COR-L47 (cell line): ENCODE measurements around the gene HMGXB4.

Experiments
- DNase-seq: peaks from one replicate; lab custom pipeline; 2025; lab: John Stamatoyannopoulos, UW

The HMGXB4 gene

DNA sequence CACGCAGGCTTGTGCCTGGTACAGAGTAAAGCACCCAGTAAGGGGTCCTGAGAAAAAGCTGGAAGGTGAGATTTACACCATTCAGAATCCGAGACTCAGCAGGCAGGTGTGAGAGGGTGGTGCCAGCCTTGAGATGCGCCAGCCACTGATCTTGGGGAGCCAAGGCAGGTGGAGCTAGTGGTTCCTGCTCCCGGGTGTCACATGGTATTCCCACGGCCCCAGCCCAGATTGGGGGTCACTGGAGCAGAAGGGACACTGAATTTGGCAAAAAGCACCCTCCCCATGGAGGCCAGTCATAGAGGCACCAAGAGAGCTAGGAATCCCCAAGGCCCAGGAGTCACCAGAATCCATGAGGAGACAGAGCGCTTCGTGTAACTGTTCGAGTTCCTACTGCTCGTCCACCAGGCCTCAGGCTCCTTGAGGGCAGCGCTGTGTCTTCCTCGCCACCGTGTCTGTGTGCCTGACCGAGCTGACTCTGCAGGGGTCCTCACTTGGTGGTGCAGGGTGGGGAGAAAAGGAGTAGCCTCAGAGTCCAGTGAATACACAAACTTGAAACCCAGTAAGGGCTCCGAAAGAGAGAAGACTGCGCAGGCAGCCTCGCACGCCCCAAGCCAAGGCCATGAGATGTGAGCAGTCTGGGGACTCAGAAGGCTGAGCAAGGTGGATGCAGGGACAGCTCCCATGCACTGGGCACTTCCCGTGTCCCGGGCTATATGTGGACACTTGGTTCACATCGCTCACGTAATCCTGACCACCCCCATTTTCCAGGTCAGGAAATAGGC, 70.6 kb downstream of the HMGXB4 start:
- DNase-seq, result no peak

DNA sequence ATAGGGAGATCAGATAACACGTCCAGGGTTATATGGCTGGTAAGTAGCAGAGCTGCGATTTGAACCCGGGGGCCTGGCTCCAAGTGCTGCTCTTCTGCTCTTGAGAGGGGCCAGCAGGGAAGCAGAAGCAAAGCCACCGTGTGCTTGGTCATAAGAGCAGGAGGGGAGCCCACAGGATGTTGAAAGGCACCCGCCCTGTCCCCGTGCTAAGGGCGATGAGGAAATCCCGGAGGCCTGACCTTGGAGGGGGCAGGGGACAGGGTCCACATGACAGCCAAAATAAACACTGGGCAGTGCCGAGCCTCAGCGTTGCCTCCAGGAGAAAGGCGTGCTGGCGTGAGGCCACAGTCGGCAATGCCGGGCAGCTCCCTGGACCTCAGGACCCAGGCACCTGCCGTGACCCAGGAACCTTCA, 71.2 kb downstream of the HMGXB4 start:
- no peak for DNase-seq

DNA sequence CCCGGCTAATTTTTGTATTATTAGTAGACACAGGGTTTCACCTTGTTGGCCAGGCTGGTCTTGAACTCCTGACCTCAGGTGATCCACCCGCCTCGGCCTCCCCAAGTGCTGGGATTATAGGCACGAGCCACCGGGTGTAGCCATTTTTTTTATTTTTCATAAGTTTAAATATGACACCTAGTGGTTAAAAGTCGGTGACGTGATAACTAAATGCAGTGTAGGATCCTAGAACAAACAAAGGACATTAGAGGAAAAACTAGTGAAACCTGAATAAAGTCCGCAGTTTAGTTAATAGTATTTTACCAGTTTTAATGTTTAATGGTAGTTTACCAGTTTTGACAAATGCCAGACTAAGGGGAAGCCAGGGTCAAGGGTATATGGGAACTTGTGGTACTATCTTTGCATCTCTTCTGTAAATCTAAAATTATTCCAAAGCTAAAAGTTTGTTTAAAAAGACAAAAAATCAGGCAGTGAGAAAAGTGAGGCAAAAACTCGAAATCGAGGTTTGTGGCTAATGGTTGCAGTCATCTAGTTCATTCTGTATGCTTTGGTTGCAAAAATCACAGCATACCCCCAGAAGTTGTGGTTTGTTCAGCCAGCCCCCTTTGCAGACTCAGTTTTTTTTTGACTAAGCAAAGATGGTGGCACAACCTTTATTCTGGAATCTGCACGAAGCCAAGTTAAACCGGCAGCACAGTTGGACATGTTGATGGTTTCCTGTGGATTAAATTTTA, 72.0 kb downstream of the HMGXB4 start:
- no peak for DNase-seq

DNA sequence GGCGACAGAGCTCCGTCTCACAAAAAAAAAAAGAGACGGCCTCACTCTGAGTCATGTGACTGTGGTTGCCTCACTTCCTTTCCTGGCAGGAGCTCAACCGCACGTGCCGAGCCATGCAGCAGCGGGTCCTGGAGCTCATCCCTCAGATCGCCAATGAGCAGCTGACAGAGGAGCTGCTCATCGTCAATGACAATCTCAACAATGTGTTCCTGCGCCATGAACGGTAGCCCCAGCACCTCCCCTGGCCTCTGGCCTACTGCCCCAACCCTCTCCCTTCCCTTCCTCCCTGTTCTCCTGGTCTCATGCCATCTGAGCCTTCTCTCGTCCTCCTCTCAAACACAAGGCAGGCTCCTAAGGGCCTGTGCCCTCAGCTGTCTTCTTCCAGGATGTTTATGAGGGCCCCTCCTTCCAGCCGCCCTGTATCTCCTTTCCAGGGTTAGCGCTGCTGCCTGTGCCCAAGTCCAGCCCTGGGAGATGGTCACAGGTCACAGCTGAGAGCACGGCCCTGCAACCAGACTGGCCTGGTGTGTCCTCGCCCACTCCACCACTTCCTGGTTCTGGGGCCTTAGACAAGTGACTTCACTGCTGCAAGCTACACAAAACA, 73.1 kb downstream of the HMGXB4 start:
- no peak for DNase-seq

DNA sequence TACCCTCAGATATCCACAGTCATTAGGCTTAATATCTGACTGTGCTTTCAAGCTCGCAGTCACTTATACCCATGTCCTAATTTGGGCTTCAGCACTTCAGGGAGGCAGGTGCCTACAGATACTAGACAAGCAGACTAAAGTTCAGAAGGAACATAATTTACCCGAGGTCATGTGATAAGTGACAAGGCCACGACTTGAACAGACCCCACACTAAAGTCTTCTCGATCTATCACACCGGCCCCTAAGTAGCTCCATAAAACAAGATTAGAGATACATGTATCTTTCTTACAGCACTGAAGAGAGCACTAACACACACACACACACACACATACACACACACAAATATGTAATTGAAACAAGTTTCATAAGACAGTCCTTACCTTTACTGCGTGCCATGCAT, 75.0 kb downstream of the HMGXB4 start:
- DNase-seq, result no peak

DNA sequence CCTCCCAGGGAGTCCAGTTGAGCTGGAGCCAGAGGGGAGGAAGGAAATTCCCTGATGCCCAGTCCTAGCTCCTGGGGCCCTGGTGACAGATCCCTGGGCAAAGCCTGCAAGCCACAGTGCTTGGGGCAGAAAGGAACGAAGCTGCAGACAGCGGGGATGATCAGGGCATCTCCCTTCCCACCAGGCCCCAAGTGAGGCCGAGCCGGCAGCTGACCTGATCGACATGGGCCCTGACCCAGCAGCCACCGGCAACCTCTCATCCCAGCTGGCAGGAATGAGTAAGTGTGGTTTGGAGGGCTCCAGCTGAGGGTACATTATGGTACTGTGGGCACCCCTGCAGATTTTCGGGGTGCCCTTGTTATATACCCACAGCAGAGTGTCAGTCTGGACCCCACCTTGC, 75.9 kb downstream of the HMGXB4 start:
- no peak for DNase-seq

DNA sequence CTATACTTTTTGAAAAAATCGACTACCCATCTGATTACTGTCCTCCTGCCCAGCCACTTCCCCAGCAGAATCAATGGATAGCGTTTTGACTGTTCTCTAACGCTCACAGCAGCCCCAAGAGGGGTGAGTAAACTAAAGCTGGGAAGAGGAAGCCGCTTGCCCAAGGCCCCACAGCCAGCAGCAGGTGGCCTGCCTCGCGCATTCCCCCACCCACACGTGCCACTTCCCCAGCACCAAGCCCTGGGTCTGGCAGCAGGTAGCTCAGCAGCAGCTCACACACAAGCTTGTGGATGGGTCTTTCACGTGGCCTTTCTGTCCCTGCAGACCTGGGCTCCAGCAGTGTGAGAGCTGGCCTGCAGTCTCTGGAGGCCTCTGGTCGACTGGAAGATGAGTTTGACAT, 76.7 kb downstream of the HMGXB4 start:
- DNase-seq, result no peak

DNA sequence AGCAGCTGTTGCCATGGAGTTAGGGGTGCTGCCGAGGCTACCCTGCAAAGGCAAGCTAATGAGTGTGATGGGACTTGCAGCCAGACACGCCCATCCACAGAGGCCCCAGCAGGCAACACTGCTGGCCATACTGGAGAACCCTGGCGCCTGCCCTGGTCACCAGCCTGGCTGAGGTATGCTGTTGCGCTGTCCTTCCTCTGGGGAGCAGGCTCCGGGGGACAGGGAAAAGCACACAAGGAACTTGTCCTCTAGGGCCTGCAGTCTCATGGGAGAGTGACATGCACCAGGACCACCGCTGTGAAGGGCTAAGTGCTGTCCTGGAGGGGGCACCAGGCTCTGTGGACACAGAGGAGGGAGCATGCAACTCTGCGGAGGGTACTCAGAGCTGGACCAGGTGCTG, 78.2 kb downstream of the HMGXB4 start:
- no peak for DNase-seq

DNA sequence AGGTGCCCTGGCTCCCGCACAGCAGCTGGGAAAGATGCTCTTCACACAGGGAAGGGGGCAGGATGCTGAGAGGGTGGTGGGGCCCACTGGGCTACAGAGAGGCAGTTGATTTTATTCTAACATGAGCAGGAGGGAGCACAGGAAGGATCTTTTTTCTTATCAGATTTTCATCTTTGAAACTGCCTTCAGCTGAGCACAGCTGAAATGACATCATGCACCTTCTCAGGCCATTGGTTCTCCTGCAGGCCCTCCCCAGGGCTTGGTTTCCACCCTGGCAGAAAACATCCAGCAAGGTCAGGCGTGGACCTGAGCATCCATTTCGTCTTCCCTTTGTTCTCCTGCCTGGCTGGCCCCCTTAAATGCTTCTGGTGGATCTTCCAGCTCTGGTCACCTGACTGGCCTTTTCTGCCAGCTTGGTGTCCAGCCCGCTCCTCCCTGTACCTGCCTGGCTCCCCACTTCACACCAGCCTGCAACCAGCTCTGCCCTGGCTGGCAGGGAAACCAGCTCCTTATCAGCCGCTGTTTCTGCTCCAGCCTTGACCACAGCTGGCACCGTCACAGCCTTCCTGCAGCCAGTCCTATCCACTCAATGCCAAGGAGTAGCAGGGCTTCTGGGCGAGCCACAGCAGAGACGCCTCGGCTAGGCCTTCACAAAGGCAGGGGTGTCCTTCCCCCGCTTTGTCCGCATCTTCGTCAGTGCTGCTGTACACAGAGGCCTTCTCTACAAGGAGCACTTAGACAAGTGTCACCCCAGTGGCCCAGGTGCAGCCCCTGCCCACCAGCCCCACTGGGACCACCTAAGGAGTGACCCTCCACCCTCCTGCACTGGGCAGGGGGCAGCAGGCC, 78.9 kb downstream of the HMGXB4 start:
- DNase-seq, result no peak

DNA sequence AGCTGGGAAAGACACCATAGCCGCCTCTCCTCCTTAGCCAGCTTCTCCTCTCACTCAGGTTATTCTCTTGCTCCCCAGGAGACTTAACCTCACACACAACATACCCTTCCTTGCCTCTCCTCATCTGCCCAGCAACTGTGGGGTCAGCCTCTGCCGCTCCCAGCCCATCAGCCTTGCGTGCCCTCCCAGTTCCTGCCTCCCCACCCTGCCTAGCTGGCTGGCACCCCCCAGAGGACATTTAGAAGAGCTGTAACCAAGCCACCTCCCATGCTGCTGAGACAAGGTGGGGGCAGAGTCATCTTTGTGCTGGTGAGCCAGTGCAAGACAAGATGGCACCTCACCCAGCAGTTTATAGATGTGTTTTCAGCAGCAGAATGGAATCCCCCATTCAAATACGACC, 80.6 kb downstream of the HMGXB4 start:
- no peak for DNase-seq

DNA sequence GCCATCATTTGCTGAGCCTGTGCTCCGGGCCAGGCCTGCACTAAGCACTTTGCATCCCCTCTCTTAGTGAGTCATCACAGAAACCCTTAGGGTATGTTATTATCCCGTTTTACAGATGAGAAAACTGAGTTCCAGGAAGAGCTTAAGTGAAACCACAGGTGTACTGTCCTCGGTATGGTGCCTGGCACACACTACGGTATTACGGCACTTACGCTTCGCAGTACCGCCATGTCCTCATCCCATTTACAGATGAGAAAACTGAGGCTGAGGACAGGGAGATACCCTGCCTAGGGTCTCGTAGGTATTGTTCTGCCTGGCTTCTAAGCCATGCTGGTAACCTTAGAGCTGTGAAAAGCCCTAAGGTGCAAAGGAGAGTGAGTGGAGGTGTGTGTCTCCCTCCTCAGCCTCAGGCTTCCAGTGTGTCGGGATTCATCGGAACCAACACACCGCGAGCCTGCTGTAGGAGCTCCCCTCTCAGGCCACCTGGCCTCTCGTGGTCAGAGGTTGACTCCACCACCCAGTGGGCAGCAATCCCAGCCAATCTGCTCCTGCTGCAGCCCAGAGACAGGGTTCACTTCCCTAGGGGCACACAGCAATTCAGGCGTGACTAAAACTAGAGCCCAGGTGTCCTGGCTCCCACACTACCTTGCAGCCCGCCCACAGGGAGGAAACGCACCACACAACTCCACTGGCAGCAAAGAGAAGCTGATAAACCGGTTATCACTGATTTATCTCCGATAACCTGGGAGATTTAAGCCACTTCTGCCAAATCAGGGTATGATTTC, 84.0 kb downstream of the HMGXB4 start:
- no peak for DNase-seq

DNA sequence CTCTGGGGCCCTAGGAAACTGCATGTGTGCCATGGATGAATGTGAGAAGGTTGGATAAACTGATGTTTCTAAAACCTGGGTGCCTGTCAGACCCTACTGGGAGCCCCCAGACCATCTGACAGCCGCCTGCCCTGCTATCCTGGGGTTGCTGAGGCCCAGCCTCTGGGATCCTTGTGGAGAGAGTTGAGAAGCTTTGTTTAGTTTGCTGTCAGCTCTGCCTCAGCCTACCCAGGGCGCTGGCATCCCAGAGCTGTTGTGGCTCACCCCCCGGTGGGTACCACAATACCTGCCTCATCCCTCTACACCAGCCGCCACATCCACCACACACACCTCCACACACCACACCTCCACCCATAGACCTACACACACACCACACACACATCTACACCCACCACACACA, 85.1 kb downstream of the HMGXB4 start:
- no peak for DNase-seq

DNA sequence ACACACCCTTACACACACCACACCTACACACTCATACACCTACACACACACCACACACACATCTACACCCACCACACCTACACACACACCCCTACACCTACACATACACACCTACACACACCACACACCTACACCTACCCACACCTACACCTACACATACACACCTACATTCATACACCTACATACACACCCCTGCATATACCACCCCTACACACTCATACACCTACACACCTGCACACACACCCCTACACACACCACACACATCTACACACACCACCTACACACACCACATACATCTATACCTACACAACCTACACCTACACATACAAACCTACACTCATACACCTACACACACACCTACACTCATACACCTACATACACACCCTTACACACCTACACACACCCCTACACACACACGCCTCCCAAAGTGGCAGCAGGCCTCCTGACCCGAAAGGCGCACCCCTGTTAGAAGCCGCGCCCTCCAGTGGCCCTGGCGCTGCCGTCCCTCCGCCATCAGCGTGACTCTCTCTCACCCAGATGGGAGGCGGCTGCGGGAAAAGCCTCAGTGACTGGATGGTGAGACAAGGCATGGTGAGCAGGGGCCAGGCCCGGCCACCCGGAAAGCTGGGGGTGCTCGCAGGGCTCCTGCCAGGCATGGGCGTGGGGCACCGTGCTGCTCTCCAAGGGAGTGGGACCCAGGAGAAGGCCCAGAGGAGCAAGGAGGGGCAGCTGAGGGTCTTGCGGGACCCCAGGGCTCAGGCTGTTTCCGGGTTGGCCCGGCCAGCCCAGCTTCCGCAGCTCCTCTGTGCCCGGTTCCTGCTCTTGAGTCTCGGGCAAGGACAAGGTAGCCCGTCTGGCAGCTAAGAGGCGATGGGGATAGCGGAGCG, 86.6 kb downstream of the HMGXB4 start:
- DNase-seq, result no peak

DNA sequence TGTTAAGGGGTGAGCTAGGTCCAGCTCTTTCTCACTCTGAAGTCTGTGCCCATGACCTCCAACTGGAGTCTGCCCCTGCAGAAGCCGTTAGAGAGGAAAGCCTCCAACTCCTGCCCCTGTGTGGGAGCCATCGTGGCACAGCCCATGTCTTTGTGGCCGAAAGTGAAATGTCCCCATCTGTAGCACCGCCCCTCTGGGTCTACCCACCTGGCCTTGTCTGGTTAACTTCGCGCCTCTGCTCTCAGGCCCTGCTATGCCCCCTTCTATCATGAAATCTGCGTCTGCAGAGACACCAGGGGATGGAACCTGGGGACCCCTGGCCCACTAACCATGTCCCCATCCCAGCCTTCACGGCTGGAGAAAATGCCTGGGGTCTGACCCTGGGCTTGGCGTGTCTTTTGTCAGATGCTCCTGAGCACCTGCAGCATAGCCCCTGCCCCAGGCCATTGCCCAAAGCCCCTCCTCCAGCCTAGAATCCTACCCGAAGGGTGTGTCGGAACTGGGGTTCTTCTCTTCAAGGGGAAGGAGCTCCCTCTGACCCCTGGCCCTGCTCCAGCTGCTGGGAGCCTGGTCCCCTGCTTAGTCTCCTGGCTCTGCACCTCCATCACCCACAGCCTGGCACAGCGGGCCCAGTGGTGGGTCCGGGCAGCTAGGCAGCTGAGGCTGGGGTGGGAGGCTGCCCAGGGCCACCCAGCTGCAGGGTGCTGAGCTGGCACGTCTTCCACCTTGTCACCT, 87.8 kb downstream of the HMGXB4 start:
- DNase-seq, result no peak
